ENCODE results near the gene SCYGR2. TPM values are rescaled to one million over a fixed set of nuclear protein-coding genes. Genes with fewer than 3 reads are reported as not detected.

The SCYGR2 gene
- total RNA-seq, 1 experiment from 2014 or later: not detected

GRCh38 chr2:227602358-227602757 is 3.7 kb downstream of the SCYGR2 start:
- Histone ChIP-seq H3K27me3 (ENCODE audit: control insufficient read depth, insufficient read depth, low read length) (no peaks in the 10 kb centered on the region; the same call in 1 of the 2 replicates), H3K36me3 (ENCODE audit: control insufficient read depth, insufficient read depth, low read length) (no peaks in the 10 kb centered on the region), H3K4me3 (ENCODE audit: low read depth in 2 of 2, low read length in 2 of 2) (no peak overlapping the region), H3K9me3 (ENCODE audit: control insufficient read depth, insufficient read depth, low read depth, low read length) (no peaks in the 10 kb centered on the region), H3K4me1 (ENCODE audit: control insufficient read depth, insufficient read depth, low read length) (no peaks in the 10 kb centered on the region), H3K27ac (ENCODE audit: low read length) (no peak overlapping the region)
- intact Hi-C loops (cut with micrococcal nuclease; ENCODE audit: unreplicated experiment): no loop called here
- TF ChIP-seq CTCF (IDR thresholded peaks at IDR 0.05): no peak
- no peak for TF ChIP-seq POLR2AphosphoS5 (IDR thresholded peaks at IDR 0.05; ENCODE audit: low read depth, low read length)
- DNase-seq (ENCODE audit: low read depth, low spot score): no peak
- in situ Hi-C loops (cut with HindIII; ENCODE audit: low pct_unique_long_range_greater_than_20kb, low sequenced_read_pairs): no loop called here
- ATAC-seq: no peak
- CTCF ChIA-PET: no interaction called here
- POLR2A ChIA-PET: no interaction called here
- no TSS peak for BruUV-seq (replicated peaks)

DNA sequence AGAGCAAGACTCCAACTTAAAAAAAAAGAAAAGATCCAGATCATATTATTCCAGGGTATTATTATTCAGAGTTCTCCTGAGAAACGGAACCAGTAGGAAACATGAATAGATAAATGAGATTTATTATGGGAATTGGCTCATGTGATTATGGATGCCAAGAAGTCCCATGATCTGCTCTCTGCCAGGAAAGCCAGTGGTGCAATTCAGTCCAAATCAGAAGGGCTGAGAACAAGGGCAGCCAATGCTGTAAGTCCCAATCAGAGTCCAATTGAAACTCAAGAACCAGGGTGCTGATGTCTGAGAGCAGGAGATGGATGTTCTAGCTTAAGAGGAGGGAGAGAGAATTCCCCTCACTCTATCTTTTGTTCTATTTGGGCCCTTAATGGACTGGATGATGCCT is 7.8 kb downstream of the SCYGR2 start:
- no TSS peak for BruUV-seq (replicated peaks)
- in situ Hi-C loops (cut with HindIII; ENCODE audit: low pct_unique_long_range_greater_than_20kb, low sequenced_read_pairs): no loop called here

DNA sequence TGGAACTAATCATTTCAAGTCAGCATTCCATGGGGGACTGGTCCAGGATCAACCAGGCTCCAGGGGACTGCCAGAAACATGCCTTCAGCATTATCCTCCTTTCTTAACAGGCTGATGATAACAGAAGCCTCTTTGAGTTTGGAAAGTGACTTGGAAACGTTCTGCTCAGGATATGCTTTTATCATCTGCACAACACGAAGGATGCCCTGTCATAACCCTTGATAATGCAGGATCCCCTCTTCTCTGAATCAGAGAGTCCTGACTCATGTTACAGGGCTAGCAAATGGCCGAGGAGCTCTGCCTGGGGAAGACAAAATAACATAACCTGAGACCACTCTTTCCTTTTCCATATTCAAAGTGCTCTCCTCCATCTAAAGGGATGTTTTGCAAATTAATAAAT is 9.2 kb downstream of the SCYGR2 start:
- no TSS peak for BruUV-seq (replicated peaks)
- ATAC-seq: no peak
- Histone ChIP-seq H3K36me3 (ENCODE audit: control insufficient read depth, insufficient read depth, low read length) (no peaks in the 10 kb centered on the region), H3K4me1 (ENCODE audit: control insufficient read depth, insufficient read depth, low read length) (no peaks in the 10 kb centered on the region), H3K9me3 (ENCODE audit: control insufficient read depth, insufficient read depth, low read depth, low read length) (no peaks in the 10 kb centered on the region), H3K4me3 (ENCODE audit: low read depth in 2 of 2, low read length in 2 of 2) (no peak overlapping the region), H3K27ac (ENCODE audit: low read length) (no peak overlapping the region), H3K27me3 (ENCODE audit: control insufficient read depth, insufficient read depth, low read length) (no peaks in the 10 kb centered on the region)
- ChIA-PET CTCF (no interaction called here), POLR2A (no interaction called here)
- intact Hi-C loops (cut with micrococcal nuclease; ENCODE audit: unreplicated experiment) (no loop called here), in situ Hi-C loops (cut with HindIII; ENCODE audit: low pct_unique_long_range_greater_than_20kb, low sequenced_read_pairs) (no loop called here)
- no peak for DNase-seq (ENCODE audit: low read depth, low spot score)
- no peak for TF ChIP-seq POLR2AphosphoS5 (IDR thresholded peaks at IDR 0.05; ENCODE audit: low read depth, low read length)

More for the DNA sequence above, 7.8 kb downstream of the SCYGR2 start:
- POLR2A ChIA-PET: no interaction called here
- intact Hi-C loops (cut with micrococcal nuclease; ENCODE audit: unreplicated experiment): no loop called here
- Histone ChIP-seq H3K4me1 (ENCODE audit: control insufficient read depth, insufficient read depth, low read length) (no peaks in the 10 kb centered on the region), H3K27ac (ENCODE audit: low read length) (no peak overlapping the region), H3K36me3 (ENCODE audit: control insufficient read depth, insufficient read depth, low read length) (no peaks in the 10 kb centered on the region), H3K4me3 (ENCODE audit: low read depth in 2 of 2, low read length in 2 of 2) (no peak overlapping the region), H3K9me3 (ENCODE audit: control insufficient read depth, insufficient read depth, low read depth, low read length) (no peaks in the 10 kb centered on the region), H3K27me3 (ENCODE audit: control insufficient read depth, insufficient read depth, low read length) (no peaks in the 10 kb centered on the region; the same call in 1 of the 2 replicates)
- no peak for TF ChIP-seq CTCF (IDR thresholded peaks at IDR 0.05)
- CTCF ChIA-PET: no interaction called here
- ATAC-seq (no peak), DNase-seq (ENCODE audit: low read depth, low spot score) (no peak)

DNA sequence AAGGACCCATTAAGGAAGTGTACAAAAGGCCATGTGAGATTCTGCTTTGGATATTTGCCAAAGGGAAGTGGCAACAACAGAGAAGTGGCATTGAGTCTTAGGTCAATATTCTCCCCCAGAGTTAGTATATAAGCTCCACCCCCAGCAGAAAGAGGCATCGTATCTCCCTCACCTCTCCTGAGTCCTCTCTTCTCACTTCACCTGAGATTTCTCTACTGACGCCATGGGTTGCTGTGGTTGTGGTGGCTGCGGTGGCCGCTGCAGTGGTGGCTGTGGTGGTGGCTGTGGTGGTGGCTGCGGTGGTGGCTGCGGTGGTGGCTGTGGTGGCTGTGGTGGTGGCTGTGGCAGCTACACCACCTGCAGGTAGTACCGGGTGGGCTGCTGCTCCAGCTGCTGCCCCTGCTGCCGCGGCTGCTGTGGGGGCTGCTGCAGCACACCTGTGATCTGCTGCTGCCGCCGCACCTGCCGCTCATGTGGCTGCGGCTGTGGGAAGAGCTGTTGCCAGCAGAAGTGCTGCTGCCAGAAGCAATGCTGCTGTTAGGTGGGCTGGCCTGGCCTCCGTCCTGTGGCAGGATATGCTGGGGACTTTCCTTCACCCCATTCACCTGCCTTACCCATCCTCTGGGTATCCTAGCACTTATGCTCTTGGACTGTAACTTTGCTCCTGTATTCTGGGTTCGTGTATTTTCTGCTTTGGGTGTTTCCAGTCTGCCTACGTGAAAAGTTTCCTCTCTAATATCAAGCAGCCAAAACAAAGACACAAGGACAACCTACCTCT is 10.1 kb downstream of the SCYGR2 start:
- no peak overlapping the region for H3K27ac ChIP-seq (ENCODE audit: low read length)
- BruUV-seq (replicated peaks): no TSS peak
- DNase-seq (ENCODE audit: low read depth, low spot score) (no peak), ATAC-seq (no peak)
- H3K4me1 ChIP-seq (ENCODE audit: control insufficient read depth, insufficient read depth, low read length): no peaks in the 10 kb centered on the region
- no peak for TF ChIP-seq POLR2AphosphoS5 (IDR thresholded peaks at IDR 0.05; ENCODE audit: low read depth, low read length)
- no peak for TF ChIP-seq SIN3A (IDR thresholded peaks at IDR 0.05; ENCODE audit: borderline replicate concordance, insufficient read depth, low read depth, low read length)
- no peak overlapping the region for H3K4me3 ChIP-seq (ENCODE audit: low read depth in 2 of 2, low read length in 2 of 2)
- no peaks in the 10 kb centered on the region for H3K27me3 ChIP-seq (ENCODE audit: control insufficient read depth, insufficient read depth, low read length)
- H3K9me3 ChIP-seq (ENCODE audit: control insufficient read depth, insufficient read depth, low read depth, low read length): no peaks in the 10 kb centered on the region
- CTCF ChIA-PET: no interaction called here
- H3K36me3 ChIP-seq (ENCODE audit: control insufficient read depth, insufficient read depth, low read length): no peaks in the 10 kb centered on the region
- POLR2A ChIA-PET: no interaction called here
- intact Hi-C loops (cut with micrococcal nuclease; ENCODE audit: unreplicated experiment): no loop called here
- in situ Hi-C loops (cut with HindIII; ENCODE audit: low pct_unique_long_range_greater_than_20kb, low sequenced_read_pairs): no loop called here
